Heart left ventricle (tissue), 16 donors: ENCODE results near the gene CA5B. TPM values are rescaled to one million over a fixed set of nuclear protein-coding genes. Genes with fewer than 3 reads are reported as not detected.

ENCODE experiments used
- ATAC-seq, 4 donors: fragments of 200-7000 bp; cut with Tn5 transposase; one replicate each; pipeline ENCODE4 v1.9.1; 2020 to 2022; ENCODE audit warnings: moderate library complexity in 4 of 4, mild to moderate bottlenecking in 3 of 4, moderate number of reproducible peaks in 1 of 4
- DNase-seq, 5 donors: peaks; one replicate each; pipeline ENCODE4 v3.0.0-alpha.2; 2020
- H3K27ac ChIP-seq, 12 donors: fragments of 200-600 bp; sonication (generic) in 4 of 12; one replicate each; pipeline versions ENCODE4 v1.5.0 to v1.8.0; 2016 to 2022; ENCODE audit warnings: mild to moderate bottlenecking in 2 of 12
- H3K27me3 ChIP-seq, 9 donors: fragments of 200-600 bp; sonication (generic) in 2 of 9; one replicate each; pipeline versions ENCODE4 v1.5.1 to v1.8.0; 2016 to 2022; ENCODE audit warnings: mild to moderate bottlenecking in 3 of 9
- H3K36me3 ChIP-seq, 9 donors: fragments of 200-600 bp; sonication (generic) in 2 of 9; one replicate each; pipeline versions ENCODE4 v1.5.0 to v1.8.0; 2018 to 2022; ENCODE audit warnings: mild to moderate bottlenecking in 2 of 9
- H3K4me1 ChIP-seq, 12 donors: fragments of 200-600 bp; sonication (generic) in 4 of 12; one replicate each; pipeline versions ENCODE4 v1.5.0 to v1.8.0; 2016 to 2022; ENCODE audit warnings: mild to moderate bottlenecking in 3 of 12
- H3K4me3 ChIP-seq, 12 donors: fragments of 200-600 bp; sonication (generic) in 4 of 12; one replicate each; pipeline versions ENCODE4 v1.5.0 to v1.8.0; 2017 to 2022; ENCODE audit warnings: mild to moderate bottlenecking in 9 of 12, moderate library complexity in 4 of 12
- H3K9me3 ChIP-seq, 12 donors: fragments of 200-600 bp; sonication (generic) in 4 of 12; one replicate each; pipeline versions ENCODE4 v1.5.0 to v1.8.0; 2016 to 2022; ENCODE audit warnings: mild to moderate bottlenecking in 1 of 12
- POLR2A ChIP-seq, 2 donors: fragments of 450-650 bp; IDR thresholded peaks; one replicate each; pipeline ENCODE4 v1.6.1; 2017; ENCODE audit warnings: antibody characterized with exemption in 2 of 2, mild to moderate bottlenecking in 2 of 2, moderate library complexity in 2 of 2
- WGBS, 4 donors: extraction: QIAGEN DNeasy Blood & Tissue Kit in 2 of 4; methylation state at CpG; one replicate each; pipeline versions ENCODE4 v1.1.5 to v1.1.7; 2013 to 2018; 5-methylcytosine and 5-hydroxymethylcytosine counted together
- intact Hi-C, 10 donors: fragments of 100-400 bp; cut with DNase I; formaldehyde crosslinking; loops; one replicate each; pipeline versions ENCODE4 v1.11.1 to v1.14.2; 2022
- polyA plus RNA-seq, 2 donors: library from polyadenylated mRNA; stranded (reverse); fragments of 200-250 nt; gene quantifications; one replicate each; pipeline ENCODE4 v1.2.3, GENCODE V29; 2013
- total RNA-seq, 9 donors: library from RNA; depleted of rRNA in 2 of 9; stranded (reverse); fragments of >200 nt in 2 of 9; fragmentation: NEBNext Ultra II Directional in 3 of 9; extraction: Animal tissue kit (Norgen Biotek cat#: 25700) in 3 of 9; gene quantifications; one replicate each; pipeline versions ENCODE4 v1.1.0 to v1.2.4, GENCODE V29; 2016 to 2023
- TF ChIP-seq, protein P1 (sequence below), 12 donors: fragments of 200-600 bp; sonication (generic) in 4 of 12; IDR thresholded peaks; one replicate each; pipeline versions ENCODE4 v1.5.0 to v1.8.0; 2018 to 2022; ENCODE audit warnings: antibody characterized with exemption in 12 of 12, mild to moderate bottlenecking in 5 of 12
- donor health status: ischemic (EF 13 %, LVEDD 7.1; RV severe dilation, severe dysfunction).
- donor health status: healthy with polysubstance abuse.
- donor health status: DM: no; HTN: yes; CAD: no.
- donor health status: DM: no; HTN: no; CAD: no.
- donor health status: ischemic (EF 25% LVEDD 6.9; RV normal size, moderate dysfunction).
- donor health status: ischemic (EF 25% LVEDD 5.7; RV mildly dilated, moderate dysfunction).
- donor health status: healthy.
- donor health status: DM: yes; HTN: yes; CAD: no.
- donor health status: ischemic (EF 35%, LVEDD 5.7; RV mildly dilated, moderate dysfunction).
- donor health status: nonischemic (EF 11% LVEDD 7.7; RV severe dilation, severe dysfunction).
- donor health status: DM: yes; HTN: yes; CAD: no.
- donor health status: PGD.
- donor health status: ischemic (EF 29% LVEDD 5.4; RV normal size, mild dysfunction).
- donor health status: nonischemic (EF 23%, LVEDD 6.1; RV moderate dilation, normal function).

Gene CA5B
- total and polyA plus RNA-seq, 11 donors: 0.50 to 9.9 (median 3.8) TPM

GRCh38 chrX:15785176-15785750, 47.2 kb downstream of the CA5B start:
- TF ChIP-seq, protein P1, sequence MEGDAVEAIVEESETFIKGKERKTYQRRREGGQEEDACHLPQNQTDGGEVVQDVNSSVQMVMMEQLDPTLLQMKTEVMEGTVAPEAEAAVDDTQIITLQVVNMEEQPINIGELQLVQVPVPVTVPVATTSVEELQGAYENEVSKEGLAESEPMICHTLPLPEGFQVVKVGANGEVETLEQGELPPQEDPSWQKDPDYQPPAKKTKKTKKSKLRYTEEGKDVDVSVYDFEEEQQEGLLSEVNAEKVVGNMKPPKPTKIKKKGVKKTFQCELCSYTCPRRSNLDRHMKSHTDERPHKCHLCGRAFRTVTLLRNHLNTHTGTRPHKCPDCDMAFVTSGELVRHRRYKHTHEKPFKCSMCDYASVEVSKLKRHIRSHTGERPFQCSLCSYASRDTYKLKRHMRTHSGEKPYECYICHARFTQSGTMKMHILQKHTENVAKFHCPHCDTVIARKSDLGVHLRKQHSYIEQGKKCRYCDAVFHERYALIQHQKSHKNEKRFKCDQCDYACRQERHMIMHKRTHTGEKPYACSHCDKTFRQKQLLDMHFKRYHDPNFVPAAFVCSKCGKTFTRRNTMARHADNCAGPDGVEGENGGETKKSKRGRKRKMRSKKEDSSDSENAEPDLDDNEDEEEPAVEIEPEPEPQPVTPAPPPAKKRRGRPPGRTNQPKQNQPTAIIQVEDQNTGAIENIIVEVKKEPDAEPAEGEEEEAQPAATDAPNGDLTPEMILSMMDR (IDR thresholded peaks at IDR 0.05): no peak
- TF ChIP-seq POLR2A (IDR thresholded peaks at IDR 0.05): no peak
- ATAC-seq: no peak
- Histone ChIP-seq H3K4me3 (no peak overlapping the region), H3K27me3 (peaks cover 0 to 3% (median 0%) of the 10 kb centered on the region in 9 donors), H3K4me1 (peaks cover 0 to 25% (median 0%) of the 10 kb centered on the region in 12 donors), H3K27ac (no peak overlapping the region), H3K36me3 (peaks cover 0 to 36% (median 23%) of the 10 kb centered on the region in 9 donors), H3K9me3 (no peaks in the 10 kb centered on the region)
- intact Hi-C loops: no loop called here
- no peak for DNase-seq
- WGBS, 4 donors: 92 to 98% (median 94%) methylated on average over 3 of the region's 3 CpGs

DNA sequence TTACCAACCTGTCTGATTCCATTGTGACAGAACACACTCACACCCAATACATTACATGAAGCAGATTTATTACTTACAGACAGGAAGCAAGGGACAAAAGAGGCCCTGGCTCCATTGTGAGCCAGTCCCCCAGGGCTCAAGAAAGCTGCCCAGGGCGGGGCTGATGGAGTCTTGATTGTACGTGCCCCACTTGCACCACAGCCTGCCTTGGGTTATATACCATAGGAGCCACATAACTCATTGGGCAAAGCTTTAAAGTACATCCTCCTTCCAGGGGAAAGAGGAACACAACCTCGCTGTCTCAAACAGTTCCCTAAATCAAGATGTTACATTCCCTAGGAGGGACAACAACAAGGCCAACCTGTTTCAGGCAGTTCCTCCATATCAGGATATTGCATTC, 48.8 kb downstream of the CA5B start:
- Histone ChIP-seq H3K4me1 (peaks cover 0 to 28% (median 4%) of the 10 kb centered on the region in 12 donors), H3K27ac (peak overlapping the region in 1 of 12 donors; percentile 19), H3K4me3 (no peak overlapping the region), H3K27me3 (peaks cover 0 to 3% (median 0%) of the 10 kb centered on the region in 9 donors), H3K36me3 (peaks cover 0 to 28% (median 13%) of the 10 kb centered on the region in 9 donors), H3K9me3 (no peaks in the 10 kb centered on the region)
- ATAC-seq (no peak), DNase-seq (no peak)
- TF ChIP-seq, protein P1 (IDR thresholded peaks at IDR 0.05): no peak
- no peak for TF ChIP-seq POLR2A (IDR thresholded peaks at IDR 0.05)
- intact Hi-C loops: no loop called here
- 68 to 83% (median 73%) methylated on average over 3 of the region's 3 CpGs for WGBS, 4 donors

GRCh38 chrX:15789979-15790768, 52.1 kb downstream of the CA5B start, which contains the start of gene ZRSR2:
ZRSR2 (plus strand) TSS chrX:15790484; CDS start chrX:15790496, 12 bp downstream.
- ATAC-seq (peak; percentile 96 to 99 (median 99)), DNase-seq (peak; percentile 77 to 90 (median 87))
- H3K4me3 ChIP-seq: peak within 1 kb of the TSS; percentile 62 to 96 (median 75)
- H3K27me3 ChIP-seq: no peaks in the 10 kb centered on the region
- TF ChIP-seq, protein P1 (IDR thresholded peaks at IDR 0.05): no peak
- TF ChIP-seq POLR2A (IDR thresholded peaks at IDR 0.05): no peak
- H3K4me1 ChIP-seq: peaks cover 0 to 45% (median 4%) of the 10 kb centered on the region in 12 donors
- intact Hi-C loops: loop anchor here in 4 of 10 donors (5.0 to 10.0 kb wide), 4 partner anchors 65 to 105 kb away; partner anchors contain the start of gene AP1S2 (in 1 of the 4)
- no peaks in the 10 kb centered on the region for H3K9me3 ChIP-seq
- 0 to 1% (median 1%) methylated on average over 54 to 55 of the region's 55 CpGs for WGBS, 4 donors
- H3K27ac ChIP-seq: peak within 1 kb of the TSS; percentile 44 to 95 (median 80)
- H3K36me3 ChIP-seq: peaks cover 0 to 26% (median 5%) of the 10 kb centered on the region in 9 donors
